Neuron (in vitro differentiated cells): ENCODE data around the gene GTPBP3.
"Not testable (repeated sequence)": the region's sequence is repeated elsewhere in the genome, so short reads cannot be mapped to it uniquely, and the experiment has no call there.

Source experiments
- H2AFZ ChIP-seq: one replicate; pipeline ENCODE4 v1.6.1; 2013; ENCODE audit warnings: low read depth, mild to moderate bottlenecking, inconsistent platforms, low read length, moderate library complexity
- H3K27me3 ChIP-seq: one replicate; pipeline ENCODE4 v1.6.1; 2013; ENCODE audit warnings: low read length; ENCODE audit not compliant: insufficient read depth
- H3K36me3 ChIP-seq: one replicate; pipeline ENCODE4 v1.6.1; 2013; ENCODE audit warnings: low read length; ENCODE audit not compliant: insufficient read depth
- H3K4me1 ChIP-seq: one replicate; pipeline ENCODE4 v1.6.1; 2013; ENCODE audit warnings: low read length; ENCODE audit not compliant: insufficient read depth
- H3K4me3 ChIP-seq: 2 replicates; pipeline ENCODE4 v1.5.1; 2013; ENCODE audit warnings: mild to moderate bottlenecking, low read length, moderate library complexity
- H3K9me3 ChIP-seq: one replicate; pipeline ENCODE4 v1.6.1; 2013; ENCODE audit warnings: low read length

Gene GTPBP3

GRCh38 chr19:17352608-17353280 lies 15.4 kb downstream of the GTPBP3 start:
- Histone ChIP-seq H3K36me3 (no peaks in the 10 kb centered on the region), H3K4me3 (no peak overlapping the region), H3K4me1 (no peaks in the 10 kb centered on the region), H3K9me3 (no peaks in the 10 kb centered on the region), H3K27me3 (no peaks in the 10 kb centered on the region), H2AFZ (no peak overlapping the region)

GRCh38 chr19:17353386-17353785 lies 16.0 kb downstream of the GTPBP3 start:
- H3K4me1 ChIP-seq, result no peaks in the 10 kb centered on the region
- H3K4me3 ChIP-seq, result no peak overlapping the region
- H3K36me3 ChIP-seq, result no peaks in the 10 kb centered on the region
- H3K9me3 ChIP-seq, result no peaks in the 10 kb centered on the region
- H3K27me3 ChIP-seq, result no peaks in the 10 kb centered on the region
- no peak overlapping the region for H2AFZ ChIP-seq

- H2AFZ ChIP-seq, result no peak overlapping the region
- H3K27me3 ChIP-seq, result no peaks in the 10 kb centered on the region
- no peaks in the 10 kb centered on the region for H3K9me3 ChIP-seq
- no peaks in the 10 kb centered on the region for H3K36me3 ChIP-seq
- H3K4me3 ChIP-seq, result no peak overlapping the region
- no peaks in the 10 kb centered on the region for H3K4me1 ChIP-seq
Observed at GRCh38 chr19:17357078-17357666, 19.8 kb downstream of the GTPBP3 start.

DNA sequence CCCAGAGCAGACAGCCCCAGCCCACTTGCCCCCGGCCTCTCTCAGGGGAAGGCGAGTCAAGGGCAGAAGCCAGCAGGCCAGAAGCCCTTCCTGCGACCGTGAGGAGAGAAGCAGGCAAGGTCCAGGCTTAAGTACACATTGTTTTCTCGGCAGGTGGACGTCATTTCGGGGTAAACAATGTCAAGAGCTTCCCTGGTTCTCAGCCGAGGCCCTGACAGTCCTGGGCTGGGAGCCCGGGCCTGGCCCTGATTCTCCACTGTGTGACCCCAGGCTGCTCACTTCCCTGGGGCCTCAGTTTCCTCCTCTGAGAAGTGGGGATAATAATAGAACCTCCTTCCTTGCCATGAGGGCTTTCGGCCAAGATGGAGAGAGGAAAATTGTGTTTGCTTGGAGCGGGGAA lies 20.4 kb downstream of the GTPBP3 start:
- no peaks in the 10 kb centered on the region for H3K27me3 ChIP-seq
- no peaks in the 10 kb centered on the region for H3K4me1 ChIP-seq
- H3K9me3 ChIP-seq, result no peaks in the 10 kb centered on the region
- no peak overlapping the region for H3K4me3 ChIP-seq
- no peak overlapping the region for H2AFZ ChIP-seq
- no peaks in the 10 kb centered on the region for H3K36me3 ChIP-seq

DNA sequence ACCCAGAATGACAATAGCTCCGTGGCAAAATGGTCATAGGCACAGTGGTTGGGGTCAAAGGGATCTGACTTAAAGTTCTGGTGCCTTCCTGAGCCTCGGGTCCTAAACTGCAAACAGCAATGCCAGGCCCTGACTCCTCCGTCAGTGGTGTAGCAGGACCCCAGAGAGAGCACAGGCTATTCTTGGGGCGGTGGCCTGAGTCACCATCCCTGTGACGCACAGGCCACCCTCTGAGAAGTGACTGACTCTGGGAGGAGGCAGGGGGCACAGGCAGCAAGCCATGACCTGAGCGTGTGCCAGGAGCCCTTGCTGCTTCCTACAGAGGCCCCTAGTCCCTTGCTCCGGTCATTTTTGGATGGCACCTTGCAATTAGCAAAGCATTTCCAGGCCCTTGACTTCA lies 21.0 kb downstream of the GTPBP3 start:
- no peaks in the 10 kb centered on the region for H3K27me3 ChIP-seq
- H3K4me3 ChIP-seq, result no peak overlapping the region
- no peaks in the 10 kb centered on the region for H3K36me3 ChIP-seq
- no peaks in the 10 kb centered on the region for H3K9me3 ChIP-seq
- no peak overlapping the region for H2AFZ ChIP-seq
- no peaks in the 10 kb centered on the region for H3K4me1 ChIP-seq

DNA sequence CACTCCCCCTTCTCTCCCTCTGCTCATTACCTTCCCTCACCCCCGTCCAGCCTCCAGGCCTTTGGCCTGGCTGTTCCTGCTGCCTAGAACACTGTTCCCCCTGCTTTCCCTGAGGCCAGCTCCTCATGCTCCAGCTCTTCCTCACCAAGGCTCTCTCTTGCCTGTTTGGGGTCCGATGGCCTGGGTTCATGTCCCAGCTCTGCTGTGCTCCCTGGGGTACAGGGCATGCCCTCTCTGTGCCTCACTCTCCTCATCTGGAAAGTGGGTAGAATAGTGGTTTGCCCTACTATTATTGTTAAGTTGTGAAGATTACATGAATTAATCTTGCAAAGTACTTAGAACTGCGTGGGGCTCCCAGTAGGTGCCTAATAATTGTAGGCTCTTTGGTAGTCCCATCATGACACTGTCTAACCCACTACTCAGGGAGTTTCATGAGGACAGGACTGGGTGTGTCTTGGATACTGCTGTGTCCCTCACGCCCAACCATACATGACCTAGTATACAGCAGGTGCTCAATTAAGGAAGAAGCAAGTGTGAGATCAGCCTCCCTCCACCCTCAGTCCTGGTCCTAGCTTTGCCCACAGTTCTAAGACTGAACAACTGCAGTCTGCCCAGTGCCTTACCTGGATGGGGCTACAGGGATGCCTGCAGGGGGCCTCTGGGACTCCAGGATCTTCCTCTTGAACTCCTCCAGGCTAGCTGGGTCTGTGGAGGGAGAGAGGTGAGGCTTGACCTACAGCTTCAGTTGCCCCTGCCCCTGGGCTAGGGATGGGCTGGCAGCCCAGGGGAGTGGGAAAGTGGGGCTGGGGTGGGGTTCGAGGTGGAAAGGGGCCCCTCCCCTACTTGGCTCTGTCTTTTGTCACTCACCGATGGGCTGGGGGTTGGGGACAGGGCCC lies 22.8 kb downstream of the GTPBP3 start:
- Histone ChIP-seq H3K9me3 (no peaks in the 10 kb centered on the region), H2AFZ (no peak overlapping the region), H3K4me1 (no peaks in the 10 kb centered on the region), H3K4me3 (no peak overlapping the region), H3K27me3 (no peaks in the 10 kb centered on the region), H3K36me3 (no peaks in the 10 kb centered on the region)

- not testable (repeated sequence) for H3K4me3 ChIP-seq, H3K9me3 ChIP-seq, H3K36me3 ChIP-seq, H2AFZ ChIP-seq, H3K27me3 ChIP-seq, H3K4me1 ChIP-seq
Observed at GRCh38 chr19:17363852-17364605, 26.7 kb downstream of the GTPBP3 start.

- Histone ChIP-seq H3K27me3 (no peaks in the 10 kb centered on the region), H3K9me3 (no peaks in the 10 kb centered on the region), H3K36me3 (no peaks in the 10 kb centered on the region), H3K4me1 (no peaks in the 10 kb centered on the region), H2AFZ (no peak overlapping the region), H3K4me3 (no peak overlapping the region)
Observed at GRCh38 chr19:17365361-17365760, 28.0 kb downstream of the GTPBP3 start.

DNA sequence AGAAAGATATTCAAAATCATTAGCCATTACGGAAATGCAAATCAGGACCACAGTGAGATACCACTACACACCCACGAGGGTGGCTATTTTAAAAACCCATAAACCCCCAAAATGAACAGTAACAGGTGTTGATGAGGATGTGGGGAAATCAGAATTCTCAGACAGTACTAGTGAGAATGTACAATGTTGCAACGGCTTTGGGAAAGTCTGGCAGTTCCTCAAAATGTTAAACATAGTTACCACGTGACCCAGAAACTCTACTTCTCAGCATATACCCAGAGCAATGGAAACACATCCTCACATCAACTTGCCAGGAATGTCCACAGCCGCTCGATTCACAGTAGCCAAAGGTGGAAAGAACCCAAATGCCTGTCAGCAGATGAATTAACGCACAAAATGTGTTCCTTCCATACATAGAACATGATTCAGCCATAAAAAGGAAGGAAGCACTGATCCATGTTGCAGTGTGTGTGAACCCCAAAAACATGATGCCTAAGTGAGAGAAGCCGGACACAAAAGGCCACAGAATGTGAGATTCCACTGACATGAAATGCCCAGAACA lies 32.8 kb downstream of the GTPBP3 start:
- no peaks in the 10 kb centered on the region for H3K36me3 ChIP-seq
- no peaks in the 10 kb centered on the region for H3K27me3 ChIP-seq
- no peaks in the 10 kb centered on the region for H3K9me3 ChIP-seq
- H3K4me3 ChIP-seq, result no peak overlapping the region
- no peak overlapping the region for H2AFZ ChIP-seq
- H3K4me1 ChIP-seq, result no peaks in the 10 kb centered on the region

- Histone ChIP-seq H3K4me1 (no peaks in the 10 kb centered on the region), H2AFZ (no peak within 1 kb of the TSS), H3K36me3 (no peaks in the 10 kb centered on the region), H3K27me3 (no peaks in the 10 kb centered on the region), H3K9me3 (no peaks in the 10 kb centered on the region), H3K4me3 (no peak within 1 kb of the TSS)
Observed at GRCh38 chr19:17376935-17377600, 39.7 kb downstream of the GTPBP3 start, which contains the start of gene PLVAP. TSS of gene PLVAP (minus strand) at chr19:17377342. CDS start at chr19:17377288, 54 bp downstream.

DNA sequence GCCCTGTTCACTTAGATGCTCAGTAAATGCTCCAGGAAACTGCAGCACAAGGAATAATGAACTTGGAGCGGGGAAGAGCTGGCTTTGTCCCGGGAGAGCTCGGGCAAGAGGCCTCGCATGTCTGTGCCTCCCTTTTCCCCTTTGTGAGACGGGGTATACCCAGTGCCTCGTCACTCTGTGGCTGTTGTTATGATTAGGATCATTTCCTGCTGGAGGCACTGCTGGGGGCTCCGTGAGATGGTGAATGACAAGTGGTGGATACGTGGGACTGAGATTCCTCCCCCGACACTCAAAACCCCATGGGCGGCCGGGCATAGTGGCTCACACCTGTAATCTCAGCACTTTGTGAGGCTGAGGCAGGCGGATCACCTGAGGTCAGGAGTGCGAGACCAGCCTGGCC lies 40.9 kb downstream of the GTPBP3 start:
- H3K36me3 ChIP-seq, result no peaks in the 10 kb centered on the region
- H3K27me3 ChIP-seq, result no peaks in the 10 kb centered on the region
- no peak overlapping the region for H2AFZ ChIP-seq

DNA sequence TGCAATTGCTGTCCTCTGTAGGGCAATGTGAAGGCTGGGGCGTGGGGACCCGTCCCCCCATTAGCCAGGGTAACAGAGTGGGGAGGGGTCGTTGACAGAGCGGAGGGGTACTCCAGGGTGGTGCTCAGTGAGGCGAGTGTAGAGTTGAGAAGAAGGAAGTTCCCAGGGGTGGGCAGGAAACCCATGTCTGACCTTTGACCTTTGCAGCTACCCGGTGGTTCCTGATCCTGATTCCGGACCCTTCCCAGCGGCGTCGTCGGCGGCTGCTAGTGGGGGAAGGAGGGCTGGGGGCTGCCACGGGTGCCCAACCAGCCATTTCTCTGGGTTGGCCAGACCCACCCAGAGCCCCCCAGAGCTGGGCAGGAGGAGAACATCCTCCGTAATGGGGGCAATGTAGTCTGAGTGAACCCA lies 41.9 kb downstream of the GTPBP3 start:
- H3K9me3 ChIP-seq, result no peaks in the 10 kb centered on the region
- no peaks in the 10 kb centered on the region for H3K27me3 ChIP-seq
- H2AFZ ChIP-seq, result no peak overlapping the region
- no peaks in the 10 kb centered on the region for H3K4me1 ChIP-seq
- H3K36me3 ChIP-seq, result no peaks in the 10 kb centered on the region
- H3K4me3 ChIP-seq, result no peak overlapping the region

More for the DNA sequence above, 40.9 kb downstream of the GTPBP3 start:
- Histone ChIP-seq H3K4me1 (no peaks in the 10 kb centered on the region), H3K9me3 (no peaks in the 10 kb centered on the region), H3K4me3 (no peak overlapping the region)
